Stimulated activated effector memory CD8-positive, alpha-beta T cell treated with anti-CD3 and anti-CD28 coated beads, Interleukin-12 subunit alpha, Interleukin-12 subunit beta, amount 100 ng/mL, for 72 hours (primary cell): Measurements from ENCODE around the gene LRPPRC.

ENCODE experiments used
- ATAC-seq: fragments of 150-1000 bp; cut with Tn5 transposase; 2 replicates; pipeline ENCODE4 v1.10.0; 2021
- DNase-seq, 2 donors: peaks; one replicate each; pipeline ENCODE4 v3.0.0; 2021 to 2022; ENCODE audit warnings: low spot score in 2 of 2
- H3K27ac Mint-ChIP-seq: one replicate; pipeline ENCODE4 v1.8.0; 2022; ENCODE audit warnings: mild to moderate bottlenecking, mixed read lengths
- H3K36me3 Mint-ChIP-seq: one replicate; pipeline ENCODE4 v1.8.0; 2022; ENCODE audit warnings: mild to moderate bottlenecking, mixed read lengths
- H3K4me1 Mint-ChIP-seq: one replicate; pipeline ENCODE4 v1.8.0; 2022; ENCODE audit warnings: mixed read lengths
- H3K4me3 Mint-ChIP-seq: one replicate; pipeline ENCODE4 v1.8.0; 2022; ENCODE audit warnings: mild to moderate bottlenecking, mixed read lengths
- H3K9me3 Mint-ChIP-seq: one replicate; pipeline ENCODE4 v1.8.0; 2022; ENCODE audit warnings: mixed read lengths

LRPPRC gene

DNA sequence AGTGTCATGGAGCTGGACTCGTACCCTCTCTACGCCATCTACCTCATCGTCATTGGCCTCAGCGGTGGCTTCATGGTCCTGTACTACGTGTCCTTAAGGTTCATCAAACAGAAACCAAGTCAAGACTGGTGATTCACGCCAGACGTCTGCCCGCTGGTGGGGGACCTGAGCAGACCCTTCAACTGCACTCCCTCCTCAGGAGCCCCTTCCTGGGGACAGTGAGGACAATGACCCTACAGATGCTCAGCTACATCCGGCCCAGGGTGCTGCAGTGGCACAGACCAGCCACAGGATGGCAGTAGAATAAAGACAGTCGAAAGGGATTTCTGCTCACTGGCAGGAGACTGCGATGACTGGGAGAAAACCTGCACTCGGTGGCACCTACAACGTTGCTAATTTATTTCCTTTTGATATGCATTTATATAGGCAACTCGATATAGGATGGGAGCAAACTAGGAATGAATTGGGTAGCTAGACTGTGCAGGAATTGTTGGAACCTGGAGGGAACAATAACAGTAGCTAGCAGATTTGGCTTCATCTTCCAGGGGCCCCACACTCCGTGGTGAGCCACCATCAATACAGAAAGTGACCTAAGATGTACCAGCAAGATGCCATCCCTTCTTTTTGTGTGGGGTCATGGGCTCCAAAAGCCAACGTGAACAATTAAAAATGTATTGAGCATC lies 117.9 kb downstream of the LRPPRC start:
- DNase-seq, result peak; percentile 61 to 89
- peak; percentile 80 for ATAC-seq
- Mint-ChIP-seq H3K27ac (no peak overlapping the region), H3K4me3 (no peak overlapping the region), H3K9me3 (no peaks in the 10 kb centered on the region), H3K4me1 (peaks cover 6% of the 10 kb centered on the region), H3K36me3 (no peaks in the 10 kb centered on the region)

DNA sequence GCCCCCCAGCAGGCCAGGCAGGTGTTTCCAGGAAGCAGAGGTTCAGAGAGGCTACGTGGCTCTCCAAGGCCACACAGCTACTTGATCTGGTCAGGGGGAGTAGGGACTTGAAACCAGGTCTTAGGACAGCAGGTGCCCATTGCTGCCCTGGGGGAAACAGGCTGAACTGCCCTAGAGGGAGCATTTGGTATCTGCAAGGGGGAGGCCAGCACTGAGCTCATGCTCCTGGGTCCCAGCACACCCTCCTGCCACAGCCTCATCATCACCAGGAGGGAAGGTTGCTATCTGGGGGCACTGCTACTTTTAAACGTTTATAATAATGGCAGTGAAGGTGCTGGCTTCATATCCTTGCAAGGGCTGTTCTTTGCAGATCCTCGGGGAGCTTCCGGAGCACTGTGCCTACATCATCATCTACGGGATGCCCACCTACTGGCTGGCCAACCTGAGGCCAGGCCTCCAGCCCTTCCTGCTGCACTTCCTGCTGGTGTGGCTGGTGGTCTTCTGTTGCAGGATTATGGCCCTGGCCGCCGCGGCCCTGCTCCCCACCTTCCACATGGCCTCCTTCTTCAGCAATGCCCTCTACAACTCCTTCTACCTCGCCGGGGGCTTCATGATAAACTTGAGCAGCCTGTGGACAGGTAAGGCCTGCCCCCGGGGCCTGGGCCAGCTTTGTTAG lies 120.9 kb downstream of the LRPPRC start:
- Mint-ChIP-seq H3K36me3 (no peaks in the 10 kb centered on the region), H3K9me3 (no peaks in the 10 kb centered on the region), H3K4me3 (no peak overlapping the region), H3K27ac (no peak overlapping the region), H3K4me1 (peaks cover 6% of the 10 kb centered on the region)
- no peak for DNase-seq
- ATAC-seq, result no peak

DNA sequence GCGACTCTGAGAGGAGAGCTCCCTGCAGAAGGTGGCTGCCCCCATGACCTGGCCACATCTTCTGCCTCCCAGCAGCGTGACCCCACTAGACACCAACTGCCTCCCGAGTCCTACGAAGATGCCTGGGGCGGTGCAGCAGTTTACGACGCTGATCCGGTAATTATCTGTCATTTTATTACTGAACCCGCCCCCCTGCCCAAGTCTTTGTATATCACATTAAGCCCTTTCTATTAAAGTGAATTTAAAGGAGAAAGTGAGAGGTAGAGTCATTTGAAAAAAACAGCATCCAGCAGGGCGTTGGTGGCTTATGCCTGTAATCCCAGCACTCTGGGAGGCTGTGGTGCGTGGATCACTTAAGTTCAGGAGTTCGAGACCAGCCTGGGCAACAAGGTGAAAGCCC lies 123.6 kb downstream of the LRPPRC start:
- no peaks in the 10 kb centered on the region for H3K4me1 Mint-ChIP-seq
- no peak overlapping the region for H3K4me3 Mint-ChIP-seq
- H3K36me3 Mint-ChIP-seq, result no peaks in the 10 kb centered on the region
- H3K9me3 Mint-ChIP-seq, result no peaks in the 10 kb centered on the region
- H3K27ac Mint-ChIP-seq, result no peak overlapping the region
- DNase-seq, result no peak
- no peak for ATAC-seq

DNA sequence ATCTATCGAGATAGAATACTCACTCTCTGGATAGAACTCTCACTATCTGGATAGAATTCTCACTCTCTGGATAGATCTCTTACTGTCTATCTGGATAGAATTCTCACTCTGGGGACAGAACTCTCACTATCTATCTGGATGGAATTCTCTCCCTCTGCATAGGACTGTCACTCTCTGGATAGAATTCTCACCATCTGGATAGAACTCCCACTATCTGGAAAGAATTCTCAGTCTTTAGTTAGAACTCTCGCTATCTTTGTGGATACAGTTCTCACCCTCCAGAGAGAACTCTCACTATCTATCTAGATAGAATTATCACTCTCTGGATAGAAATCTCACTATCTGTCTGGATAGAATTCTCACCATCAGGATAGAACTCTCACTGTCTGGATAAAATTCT lies 140.5 kb downstream of the LRPPRC start:
- no peak overlapping the region for H3K27ac Mint-ChIP-seq
- H3K36me3 Mint-ChIP-seq, result no peaks in the 10 kb centered on the region
- DNase-seq (no peak), ATAC-seq (no peak)
- no peaks in the 10 kb centered on the region for H3K4me1 Mint-ChIP-seq
- peaks cover 2% of the 10 kb centered on the region for H3K9me3 Mint-ChIP-seq
- no peak overlapping the region for H3K4me3 Mint-ChIP-seq

- no peaks in the 10 kb centered on the region for H3K4me1 Mint-ChIP-seq
- ATAC-seq, result no peak
- no peaks in the 10 kb centered on the region for H3K36me3 Mint-ChIP-seq
- H3K27ac Mint-ChIP-seq, result no peak overlapping the region
- H3K4me3 Mint-ChIP-seq, result no peak overlapping the region
- peaks cover 2% of the 10 kb centered on the region for H3K9me3 Mint-ChIP-seq
- no peak for DNase-seq
Measured at GRCh38 chr2:43854671-43855070, 141.1 kb downstream of the LRPPRC start.

DNA sequence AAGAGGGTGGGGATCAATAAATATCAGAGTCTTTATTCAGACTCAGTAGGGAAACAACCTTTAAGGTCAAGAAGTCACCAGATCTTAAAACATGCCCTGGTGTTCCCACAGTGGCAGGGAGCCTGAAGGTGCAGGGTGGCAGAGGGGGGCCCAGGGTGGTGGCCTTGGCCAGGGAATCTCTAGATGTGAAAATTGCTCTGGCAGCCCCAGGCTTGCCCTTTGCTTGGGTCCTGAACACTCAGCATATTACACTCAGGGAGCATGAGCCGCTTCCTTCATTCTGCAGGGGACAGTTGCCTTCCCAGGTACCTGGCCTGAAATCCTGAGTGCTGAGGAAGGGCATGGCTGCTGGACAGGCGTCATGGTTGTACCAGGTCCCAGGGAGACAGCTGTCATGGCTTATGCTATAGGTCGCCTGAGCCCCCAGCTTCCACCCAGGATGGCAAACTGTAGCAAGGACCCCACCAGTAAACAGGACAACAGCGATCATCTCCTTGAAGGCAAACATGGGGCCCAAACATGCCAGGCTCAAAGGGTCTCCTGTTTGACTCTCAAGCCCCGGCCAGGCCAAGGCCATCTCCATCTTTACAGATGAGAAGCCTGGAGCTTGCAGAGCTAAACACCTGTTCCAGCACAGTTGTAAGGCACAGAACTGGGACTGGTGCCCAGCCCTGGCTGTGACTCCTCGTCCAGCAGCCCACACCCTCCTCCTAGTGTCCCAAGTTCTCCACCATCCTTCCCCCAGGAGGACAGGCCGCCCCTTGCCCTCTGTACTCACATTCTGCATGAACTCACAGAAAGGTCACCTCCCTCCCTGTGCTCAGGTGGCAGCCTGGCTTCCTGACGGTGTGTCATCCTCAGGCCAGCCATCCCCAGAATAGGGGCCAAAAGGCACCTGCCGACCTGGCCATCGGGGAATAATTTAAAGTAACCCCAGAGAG lies 142.4 kb downstream of the LRPPRC start:
- H3K27ac Mint-ChIP-seq, result no peak overlapping the region
- H3K36me3 Mint-ChIP-seq, result no peaks in the 10 kb centered on the region
- no peaks in the 10 kb centered on the region for H3K9me3 Mint-ChIP-seq
- H3K4me1 Mint-ChIP-seq, result no peaks in the 10 kb centered on the region
- no peak overlapping the region for H3K4me3 Mint-ChIP-seq
- DNase-seq (peak in 1 of 2 donors; percentile 39), ATAC-seq (no peak)

DNA sequence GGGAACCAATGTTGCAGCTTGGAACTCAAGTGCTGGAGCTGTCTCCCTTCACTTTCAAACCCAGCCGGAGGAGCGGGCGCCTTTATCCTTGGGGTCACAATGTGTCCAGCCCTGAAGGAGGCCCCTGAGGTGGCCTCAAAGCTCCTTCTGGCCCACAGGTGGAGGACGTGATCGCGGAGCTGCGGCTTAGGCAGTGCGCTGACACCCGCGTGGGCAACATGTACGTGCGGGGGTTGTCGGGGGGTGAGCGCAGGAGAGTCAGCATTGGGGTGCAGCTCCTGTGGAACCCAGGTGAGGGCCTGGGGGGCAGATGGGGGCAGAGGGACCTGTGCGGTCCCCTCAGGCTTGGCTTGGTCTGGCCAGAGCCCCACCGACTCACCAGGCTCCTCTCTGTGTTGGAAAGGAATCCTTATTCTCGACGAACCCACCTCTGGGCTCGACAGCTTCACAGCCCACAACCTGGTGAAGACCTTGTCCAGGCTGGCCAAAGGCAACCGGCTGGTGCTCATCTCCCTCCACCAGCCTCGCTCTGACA lies 143.5 kb downstream of the LRPPRC start:
- ATAC-seq (no peak), DNase-seq (no peak)
- Mint-ChIP-seq H3K4me3 (no peak overlapping the region), H3K36me3 (no peaks in the 10 kb centered on the region), H3K4me1 (no peaks in the 10 kb centered on the region), H3K27ac (no peak overlapping the region), H3K9me3 (no peaks in the 10 kb centered on the region)

DNA sequence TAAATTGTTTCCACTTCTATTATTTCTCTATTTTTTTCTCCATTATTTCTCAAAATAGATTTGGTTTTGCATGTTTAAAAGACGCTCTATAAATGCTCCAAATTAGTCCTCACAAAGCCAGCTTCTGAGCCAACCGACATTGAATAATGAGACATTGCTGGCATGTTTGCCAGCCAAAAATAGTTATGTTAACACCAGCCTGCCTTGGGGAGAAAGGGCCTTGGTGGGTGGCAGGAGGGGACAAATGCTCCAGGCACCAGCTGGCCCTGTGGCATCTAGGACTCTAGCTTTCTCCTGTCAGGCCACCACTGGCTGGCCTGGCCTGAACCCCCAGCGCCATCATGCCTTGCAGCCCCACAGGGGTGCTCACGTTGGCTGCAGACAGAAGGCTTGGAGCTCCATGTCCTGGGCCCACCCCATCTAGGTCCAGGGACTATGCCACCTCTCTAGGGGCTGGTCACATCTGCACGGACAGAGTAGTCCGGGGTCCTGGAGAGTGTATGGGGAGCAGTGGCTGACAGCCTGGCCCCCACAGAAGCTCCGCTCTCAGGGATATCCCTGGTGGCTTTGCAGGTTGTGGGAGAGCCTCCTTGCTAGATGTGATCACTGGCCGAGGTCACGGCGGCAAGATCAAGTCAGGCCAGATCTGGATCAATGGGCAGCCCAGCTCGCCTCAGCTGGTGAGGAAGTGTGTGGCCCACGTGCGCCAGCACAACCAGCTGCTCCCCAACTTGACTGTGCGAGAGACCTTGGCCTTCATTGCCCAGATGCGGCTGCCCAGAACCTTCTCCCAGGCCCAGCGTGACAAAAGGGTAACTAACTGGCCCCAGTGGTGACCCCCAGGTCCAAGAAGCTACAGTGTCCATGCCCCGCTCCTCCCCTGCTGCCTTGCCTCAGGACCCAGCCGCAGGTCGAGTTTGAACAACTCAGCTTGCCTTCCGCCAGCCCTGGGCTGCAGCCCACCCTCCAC lies 144.5 kb downstream of the LRPPRC start:
- H3K4me1 Mint-ChIP-seq, result no peaks in the 10 kb centered on the region
- no peaks in the 10 kb centered on the region for H3K36me3 Mint-ChIP-seq

GRCh38 chr2:43848214-43848613 lies 147.6 kb downstream of the LRPPRC start:
- no peaks in the 10 kb centered on the region for H3K4me1 Mint-ChIP-seq
- H3K9me3 Mint-ChIP-seq, result no peaks in the 10 kb centered on the region
- DNase-seq (no peak), ATAC-seq (no peak)
- H3K27ac Mint-ChIP-seq, result no peak overlapping the region
- H3K36me3 Mint-ChIP-seq, result no peaks in the 10 kb centered on the region
- H3K4me3 Mint-ChIP-seq, result no peak overlapping the region

More for the DNA sequence above, 144.5 kb downstream of the LRPPRC start:
- H3K9me3 Mint-ChIP-seq, result no peaks in the 10 kb centered on the region
- no peak for ATAC-seq
- DNase-seq, result no peak
- H3K27ac Mint-ChIP-seq, result no peak overlapping the region
- H3K4me3 Mint-ChIP-seq, result no peak overlapping the region

DNA sequence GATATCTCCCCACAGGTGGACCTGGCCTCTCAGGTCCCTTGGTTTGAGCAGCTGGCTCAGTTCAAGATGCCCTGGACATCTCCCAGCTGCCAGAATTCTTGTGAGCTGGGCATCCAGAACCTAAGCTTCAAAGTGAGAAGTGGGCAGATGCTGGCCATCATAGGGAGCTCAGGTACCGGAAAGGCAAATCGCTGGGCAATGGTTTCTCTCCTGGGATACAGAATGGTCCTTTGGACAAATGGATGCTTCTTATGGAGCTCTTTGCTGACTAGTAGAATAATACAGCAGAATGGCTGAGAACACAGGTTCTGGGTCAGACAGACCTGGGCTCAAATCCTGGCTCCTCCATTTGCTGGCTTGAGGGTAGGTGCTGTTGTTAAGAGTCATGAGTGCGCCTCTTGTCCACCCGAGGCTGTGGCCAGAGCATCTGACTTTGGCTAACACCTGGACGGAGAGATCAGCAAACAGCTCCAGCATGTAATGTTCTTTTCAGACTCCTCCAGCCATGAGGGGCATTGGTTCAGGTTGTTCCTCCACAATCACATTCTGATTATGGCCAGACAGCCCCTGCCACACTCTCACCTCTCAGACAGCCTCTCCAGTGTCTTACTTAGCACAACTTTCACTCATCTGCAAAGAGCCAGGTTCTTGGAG lies 149.5 kb downstream of the LRPPRC start:
- DNase-seq (no peak), ATAC-seq (peak; percentile 36)
- Mint-ChIP-seq H3K36me3 (no peaks in the 10 kb centered on the region), H3K27ac (no peak overlapping the region), H3K4me1 (no peaks in the 10 kb centered on the region), H3K9me3 (no peaks in the 10 kb centered on the region), H3K4me3 (no peak overlapping the region)

GRCh38 chr2:43845181-43845580 lies 150.6 kb downstream of the LRPPRC start:
- no peak overlapping the region for H3K27ac Mint-ChIP-seq
- H3K9me3 Mint-ChIP-seq, result no peaks in the 10 kb centered on the region
- no peak for DNase-seq
- no peak for ATAC-seq
- no peak overlapping the region for H3K4me3 Mint-ChIP-seq
- H3K4me1 Mint-ChIP-seq, result no peaks in the 10 kb centered on the region
- no peaks in the 10 kb centered on the region for H3K36me3 Mint-ChIP-seq

GRCh38 chr2:43842866-43843226 lies 152.9 kb downstream of the LRPPRC start:
- Mint-ChIP-seq H3K27ac (no peak overlapping the region), H3K4me1 (no peaks in the 10 kb centered on the region), H3K4me3 (no peak overlapping the region), H3K36me3 (no peaks in the 10 kb centered on the region), H3K9me3 (no peaks in the 10 kb centered on the region)
- no peak for DNase-seq
- ATAC-seq, result no peak

- Mint-ChIP-seq H3K36me3 (no peaks in the 10 kb centered on the region), H3K4me1 (no peaks in the 10 kb centered on the region), H3K27ac (no peak overlapping the region), H3K9me3 (no peaks in the 10 kb centered on the region), H3K4me3 (no peak overlapping the region)
- DNase-seq (no peak), ATAC-seq (no peak)
Measured at GRCh38 chr2:43841949-43842865, 153.6 kb downstream of the LRPPRC start.
